H1 (cell line): ENCODE data around the gene KCNC1. TPM values are rescaled to one million over a fixed set of nuclear protein-coding genes. Genes with fewer than 3 reads are reported as not detected.

Source experiments
- ATF3 ChIP-seq: IDR thresholded peaks from 2 replicates; pipeline ENCODE4 v1.6.1; 2011; ENCODE audit warnings: low read depth, mild to moderate bottlenecking, low read length; ENCODE audit not compliant: insufficient read depth
- FOSL1 ChIP-seq: IDR thresholded peaks from 2 replicates; pipeline ENCODE4 v1.6.1; 2011; ENCODE audit warnings: mild to moderate bottlenecking, low read depth, low read length, moderate library complexity; ENCODE audit not compliant: insufficient read depth
- POLR2AphosphoS5 ChIP-seq: IDR thresholded peaks from 2 replicates; pipeline ENCODE4 v1.6.1; 2011; ENCODE audit warnings: low read depth, low read length
- RAD21 ChIP-seq, 2 experiments: IDR thresholded peaks in 1 of 2; conservative IDR thresholded peaks in 1 of 2; 2 replicates each; pipeline ENCODE4 v1.6.1; 2011; ENCODE audit warnings: low read depth in 2 of 2, low read length in 2 of 2, improper control_type of control experiment in 1 of 2, inconsistent platforms in 1 of 2, mild to moderate bottlenecking in 1 of 2, moderate library complexity in 1 of 2
- SP4 ChIP-seq: IDR thresholded peaks from 2 replicates; pipeline ENCODE4 v1.6.1; 2012; ENCODE audit warnings: low read length, inconsistent platforms
- polyA plus RNA-seq, 7 experiments: library from polyadenylated mRNA; depleted of rRNA in 3 of 7; stranded (reverse) in 5 of 7; unstranded in 2 of 7; fragments of >200 nt in 5 of 7; fragments of 200-250 nt in 2 of 7; gene quantifications; 1 replicate in 5 of 7; 2 replicates in 1 of 7; 4 replicates in 1 of 7; pipeline versions ENCODE4 v1.2.1 to v1.2.3, GENCODE V29; 2011 to 2013; ENCODE audit warnings: missing spikeins in 2 of 7, mixed read lengths in 2 of 7
- total RNA-seq: library from RNA; stranded (reverse); fragmentation: NEBNext Ultra II Directional; extraction: Animal tissue kit (Norgen Biotek cat#: 25700); gene quantifications from 2 replicates; pipeline ENCODE4 v1.2.1, GENCODE V29; 2021

Gene KCNC1
- total and polyA plus RNA-seq, 2 of the 8 experiments (the other 6 are each of a cell fraction or from before 2014, with no cell fraction given) = 0.11 to 0.26 TPM

- TF ChIP-seq SP4 (no peak), FOSL1 (no peak), ATF3 (no peak), RAD21 (IDR thresholded peaks at IDR 0.05 in 1 of 2, conservative IDR thresholded peaks at IDR 0.05 in 1 of 2; ENCODE audit: low read depth in 2 of 2, low read length in 2 of 2) (no peak), POLR2AphosphoS5 (no peak)
These were observed 36.8 kb downstream of the KCNC1 start (continued) for GRCh38 chr11:17771415-17771814.
